ENCODE results near the gene PIK3IP1.
"Not testable (repeated sequence)": the region's sequence is repeated elsewhere in the genome, so short reads cannot be mapped to it uniquely, and the experiment has no call there.

Gene PIK3IP1

DNA sequence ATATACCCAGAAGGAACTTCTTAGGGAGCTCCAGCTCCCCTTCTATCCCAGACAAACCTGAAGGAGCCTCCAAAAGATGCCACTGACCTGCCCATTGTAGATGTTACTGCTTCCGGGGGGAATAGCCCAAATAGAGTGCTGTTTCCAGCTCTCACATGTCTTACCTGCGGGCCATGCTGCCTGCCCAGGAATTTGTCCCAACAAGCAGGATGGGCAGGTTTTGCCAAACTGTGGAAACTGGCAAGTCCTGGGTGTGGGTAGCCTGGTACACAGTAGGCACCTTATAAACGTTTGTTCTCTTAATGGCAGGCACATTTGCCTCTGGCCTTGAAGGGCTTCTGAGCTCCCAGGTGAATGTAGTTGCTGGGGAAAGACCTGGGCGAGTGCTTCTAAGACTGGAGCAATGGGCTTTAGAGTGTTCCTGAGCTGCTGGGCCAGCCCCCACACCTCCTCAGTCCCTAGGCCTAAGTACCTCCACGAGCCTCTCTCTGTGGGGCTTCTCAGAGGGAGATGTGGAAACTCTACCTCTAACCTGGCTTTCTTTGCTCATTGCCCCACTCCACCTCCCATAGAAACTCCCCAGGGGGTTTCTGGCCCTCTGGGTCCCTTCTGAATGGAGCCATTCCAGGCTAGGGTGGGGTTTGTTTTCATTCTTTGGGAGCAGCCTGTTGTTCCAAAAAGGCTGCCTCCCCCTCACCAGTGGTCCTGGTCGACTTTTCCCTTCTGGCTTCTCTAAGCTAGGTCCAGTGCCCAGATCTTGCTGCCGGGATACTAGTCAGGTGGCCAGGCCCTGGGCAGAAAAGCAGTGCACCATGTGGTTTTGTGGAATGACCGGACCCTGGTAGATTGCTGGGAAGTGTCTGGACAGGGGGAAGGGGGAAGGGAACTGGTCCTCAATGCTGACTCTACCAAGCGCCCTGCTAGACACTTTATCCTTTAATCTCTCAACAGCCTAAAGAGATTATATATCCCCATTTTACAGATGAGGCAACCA is 43.0 kb downstream of the PIK3IP1 start:
- DNase-seq (ENCODE audit: low read depth), result no peak

DNA sequence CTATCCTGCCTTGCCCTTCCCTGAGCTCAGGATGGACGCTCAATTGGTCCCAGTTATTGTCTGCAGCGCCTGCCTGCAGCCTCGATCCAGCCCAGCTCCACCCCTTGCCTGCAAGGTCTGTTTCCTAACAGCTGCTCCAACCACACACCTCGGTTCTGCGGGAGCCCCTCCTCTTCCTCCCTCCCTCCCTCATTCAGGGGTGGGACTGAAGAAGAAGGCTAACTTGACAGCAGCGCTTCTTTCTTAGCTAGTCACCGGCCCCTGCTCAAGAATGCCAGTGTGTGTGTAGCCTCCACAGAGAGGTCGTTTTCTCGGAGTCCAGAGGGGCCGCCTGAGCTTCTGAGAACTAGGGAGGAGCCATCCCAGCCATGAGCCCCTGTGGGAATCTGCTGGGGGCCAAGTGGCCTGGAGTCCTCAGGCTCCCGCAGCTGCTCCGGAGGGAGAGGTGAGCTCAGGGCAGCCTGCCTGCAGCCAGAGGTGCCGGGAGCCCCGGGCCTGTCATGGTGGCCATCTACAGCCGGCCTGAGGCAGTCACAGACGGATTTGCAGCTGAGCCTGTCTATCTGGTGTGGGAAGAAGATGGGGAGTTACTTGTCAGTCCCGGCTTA is 44.0 kb downstream of the PIK3IP1 start:
- peak; percentile 90 for DNase-seq (ENCODE audit: low read depth)

DNA sequence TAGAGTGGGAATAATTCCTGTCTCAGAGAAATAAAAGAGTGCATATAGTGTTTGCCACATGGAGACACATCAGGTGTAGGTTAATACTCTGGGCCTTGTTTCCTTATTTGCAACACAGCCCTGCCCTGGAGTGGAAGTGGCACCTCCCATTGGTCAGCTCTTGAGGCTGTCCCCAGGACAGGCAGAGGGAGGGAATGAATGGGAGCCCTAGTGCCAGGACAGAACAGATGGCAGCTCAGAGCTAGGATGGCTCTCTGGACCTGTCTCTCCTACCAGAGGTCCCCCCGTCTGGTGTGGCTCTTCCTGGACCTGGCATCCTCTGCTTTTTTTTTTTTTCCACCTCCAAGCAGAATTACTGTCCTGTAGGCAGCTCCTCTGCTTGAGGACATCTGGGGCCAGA is 44.6 kb downstream of the PIK3IP1 start:
- no peak for DNase-seq (ENCODE audit: low read depth)

DNA sequence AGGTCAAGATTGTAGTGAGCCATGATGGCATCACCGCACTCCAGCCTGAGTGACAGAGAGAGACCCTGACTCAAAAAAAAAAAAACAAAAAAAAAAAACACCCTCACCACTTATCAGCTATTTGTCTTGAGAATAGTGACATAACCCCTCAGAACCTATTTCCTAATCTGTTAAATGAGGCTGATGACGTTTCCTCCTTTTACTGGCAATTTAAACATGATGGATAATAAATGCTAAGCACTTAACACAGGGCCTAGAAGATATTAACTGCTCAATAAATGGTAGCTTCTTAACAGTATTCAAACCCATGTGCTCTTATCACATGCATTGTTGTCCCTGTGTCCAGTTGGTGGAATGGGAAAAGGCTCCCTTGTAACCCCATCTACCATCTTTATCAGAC is 45.6 kb downstream of the PIK3IP1 start:
- no peak for DNase-seq (ENCODE audit: low read depth)

DNA sequence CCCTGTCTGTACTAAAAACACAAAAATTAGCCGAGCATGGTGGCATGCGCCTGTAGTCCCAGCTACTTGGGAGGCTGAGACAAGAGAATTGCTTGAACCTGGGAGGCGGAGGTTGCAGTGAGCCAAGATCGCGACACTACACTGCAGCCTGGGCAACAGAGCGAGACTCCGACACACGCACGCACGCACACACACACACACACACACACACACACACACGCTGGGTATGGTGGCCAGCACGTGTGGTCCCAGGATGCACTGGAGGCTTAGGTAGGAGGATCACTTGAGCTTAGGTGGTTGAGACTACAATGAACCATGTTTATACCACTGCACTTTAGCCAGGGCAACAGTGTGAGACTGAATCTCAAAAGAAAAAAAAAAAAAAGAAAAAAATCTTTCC is 46.3 kb downstream of the PIK3IP1 start:
- DNase-seq (ENCODE audit: low read depth), result not testable (repeated sequence)

DNA sequence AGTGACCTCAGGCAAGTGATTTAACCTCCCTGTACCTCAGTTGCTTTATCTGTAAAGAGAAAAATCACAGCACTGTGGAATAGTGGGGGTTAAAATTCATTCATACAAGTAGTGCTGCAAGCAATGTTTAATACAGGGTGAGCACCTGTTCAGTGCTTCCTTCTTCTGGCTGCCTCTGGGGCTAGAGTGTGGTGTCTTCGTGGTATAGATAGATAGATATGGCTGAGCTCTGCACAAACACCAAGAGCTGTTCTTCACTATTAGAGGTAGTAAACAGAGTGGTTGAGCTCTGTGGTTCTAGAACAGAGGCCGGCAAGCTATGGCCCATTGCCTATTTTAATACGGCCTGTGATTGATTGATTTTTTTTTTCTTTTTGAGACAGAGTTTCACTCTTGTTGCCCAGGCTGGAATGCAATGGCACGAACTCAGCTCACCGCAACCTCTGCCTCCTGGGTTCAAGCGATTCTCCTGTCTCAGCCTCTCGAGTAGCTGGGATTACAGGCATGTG is 47.3 kb downstream of the PIK3IP1 start:
- DNase-seq (ENCODE audit: low read depth), result no peak

DNA sequence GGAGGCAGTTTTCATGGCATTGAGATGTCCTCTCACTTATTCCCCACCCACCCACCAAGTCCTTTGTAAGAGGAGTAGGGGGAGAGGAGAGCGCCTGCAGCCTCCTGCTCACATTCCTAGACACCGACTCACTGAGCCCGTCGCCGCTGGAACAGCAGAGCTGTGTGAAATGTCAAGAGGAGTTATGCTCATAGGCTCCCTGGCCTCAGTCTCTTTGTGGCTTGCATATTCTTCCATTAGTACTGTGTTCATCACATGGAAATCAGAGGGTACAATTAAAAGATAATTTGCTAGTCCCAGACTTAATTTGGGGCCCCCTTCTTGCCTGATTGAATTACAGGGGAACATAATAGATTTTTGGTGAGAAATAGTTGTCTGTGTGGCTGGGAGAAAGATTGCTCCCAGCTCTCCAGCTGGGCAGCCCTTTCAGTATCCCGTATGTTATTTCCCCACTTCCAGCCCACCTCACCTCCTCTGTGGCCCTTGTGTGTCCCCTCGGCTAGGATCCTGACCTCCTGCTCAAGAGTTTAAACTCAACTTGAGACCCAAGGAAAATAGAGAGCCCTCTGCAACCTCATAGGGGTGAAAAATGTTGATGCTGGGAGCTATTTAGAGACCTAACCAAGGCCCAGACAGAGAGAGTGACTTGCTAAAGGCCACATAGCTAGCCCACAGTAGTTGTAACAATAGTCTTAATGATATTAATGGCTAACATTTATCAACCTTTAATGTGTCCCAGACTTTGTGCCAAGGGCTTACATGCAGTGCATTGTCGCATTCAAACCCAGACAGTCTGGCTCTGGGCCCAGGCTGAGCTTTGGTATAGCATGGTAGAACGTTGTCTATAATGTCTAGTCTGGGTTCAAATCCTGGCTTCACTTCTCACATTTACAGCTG is 48.0 kb downstream of the PIK3IP1 start:
- peak; percentile 93 for DNase-seq (ENCODE audit: low read depth)

DNA sequence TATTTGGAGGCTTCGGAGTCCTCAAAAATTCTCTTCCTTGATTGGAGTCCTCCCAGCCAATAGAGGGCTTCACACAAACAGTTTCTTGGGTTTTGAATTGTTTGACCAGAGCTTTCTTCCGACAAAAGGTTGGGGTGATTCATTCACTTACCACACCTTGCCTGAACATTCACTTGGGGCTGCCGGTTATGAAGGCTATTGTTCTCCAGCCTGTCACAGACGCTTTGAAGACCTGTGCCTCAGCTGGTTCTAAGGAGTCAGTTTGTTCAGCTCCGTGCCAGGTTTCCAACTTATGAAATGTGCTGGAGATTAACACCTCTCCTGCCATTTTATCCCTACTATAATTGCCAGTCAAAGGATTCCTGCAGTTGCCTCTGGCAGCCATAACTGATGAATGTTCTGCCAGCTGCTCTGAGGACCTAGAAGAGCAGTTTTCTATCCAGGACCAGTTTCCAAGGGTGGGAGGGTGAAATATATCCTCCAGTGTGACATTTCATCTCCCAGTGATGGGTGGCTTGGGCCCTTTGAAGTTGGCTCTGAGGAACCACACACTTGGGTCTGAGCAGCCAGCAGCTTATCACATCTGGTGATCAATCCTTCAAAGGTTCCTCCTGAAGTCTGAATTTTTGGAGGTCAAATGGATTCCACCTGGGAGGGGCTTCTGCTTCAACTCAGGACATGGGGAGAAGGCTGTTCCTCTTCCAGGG is 48.8 kb downstream of the PIK3IP1 start:
- DNase-seq (ENCODE audit: low read depth), result no peak

DNA sequence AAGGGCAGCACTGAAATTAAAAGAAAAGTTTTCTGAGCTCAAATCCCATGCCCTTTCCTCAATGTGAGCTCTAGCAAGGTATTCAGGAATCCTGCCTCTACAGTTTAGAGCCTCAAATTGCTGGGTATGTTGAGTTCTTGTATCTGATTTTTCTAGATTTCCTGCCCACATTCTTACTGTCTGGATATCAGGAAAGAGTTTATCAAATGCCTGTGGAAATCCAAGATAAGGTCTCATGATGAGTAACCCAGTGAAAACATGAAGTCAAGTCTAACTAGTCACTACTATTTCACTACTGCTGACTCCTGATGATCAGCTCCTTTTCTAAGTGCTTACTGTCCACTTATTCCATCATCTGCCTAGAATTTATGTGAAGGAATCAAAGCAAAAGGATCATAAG is 50.4 kb downstream of the PIK3IP1 start:
- DNase-seq (ENCODE audit: low read depth), result peak; percentile 74

DNA sequence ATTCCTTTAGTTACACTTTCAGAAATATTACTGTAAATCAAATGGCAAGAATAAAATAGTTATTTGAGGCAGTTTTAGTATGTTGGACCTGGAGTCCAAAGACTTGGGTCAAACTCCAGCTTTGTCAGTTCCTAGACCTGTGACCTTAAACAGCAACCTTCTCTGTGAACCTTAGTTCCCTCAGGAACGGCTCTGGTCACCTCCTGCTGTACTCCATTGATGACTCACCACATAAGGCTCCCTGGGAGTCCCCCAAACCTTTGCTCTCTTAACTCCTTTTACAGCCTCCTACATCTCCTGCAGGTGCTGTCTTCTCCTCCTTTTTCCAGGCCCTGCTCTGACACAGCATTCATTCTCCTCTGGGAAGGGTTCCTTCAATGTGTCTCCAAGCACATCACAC is 51.1 kb downstream of the PIK3IP1 start:
- DNase-seq (ENCODE audit: low read depth), result no peak

DNA sequence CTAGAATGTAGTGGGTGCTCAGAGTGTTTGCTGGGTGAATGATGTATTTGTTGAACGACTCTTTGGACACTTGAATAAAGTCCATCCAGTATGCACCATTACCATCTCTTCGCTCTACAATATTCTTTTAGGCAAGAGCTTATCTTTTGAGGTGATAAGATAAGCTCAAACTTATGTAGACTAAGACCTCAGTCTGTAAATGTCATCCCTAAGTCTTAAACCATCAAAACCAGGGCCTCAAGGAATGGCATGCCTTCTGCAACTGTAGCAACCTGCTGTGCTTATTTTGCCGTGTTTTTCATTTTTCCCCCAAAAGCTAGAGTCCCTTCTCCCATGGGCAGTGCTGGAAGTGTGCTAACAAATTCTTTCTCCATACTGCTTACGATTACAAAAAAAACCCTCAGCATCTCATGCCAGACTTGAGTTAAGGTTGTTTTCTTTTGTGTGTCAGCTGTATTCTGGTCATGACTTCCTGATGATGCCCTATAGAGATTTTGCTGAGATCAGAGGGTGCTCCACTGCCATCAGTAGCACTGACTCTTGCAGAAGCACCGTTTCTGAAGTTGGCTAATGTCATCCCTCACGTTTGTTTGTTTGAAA is 52.4 kb downstream of the PIK3IP1 start:
- no peak for DNase-seq (ENCODE audit: low read depth)

DNA sequence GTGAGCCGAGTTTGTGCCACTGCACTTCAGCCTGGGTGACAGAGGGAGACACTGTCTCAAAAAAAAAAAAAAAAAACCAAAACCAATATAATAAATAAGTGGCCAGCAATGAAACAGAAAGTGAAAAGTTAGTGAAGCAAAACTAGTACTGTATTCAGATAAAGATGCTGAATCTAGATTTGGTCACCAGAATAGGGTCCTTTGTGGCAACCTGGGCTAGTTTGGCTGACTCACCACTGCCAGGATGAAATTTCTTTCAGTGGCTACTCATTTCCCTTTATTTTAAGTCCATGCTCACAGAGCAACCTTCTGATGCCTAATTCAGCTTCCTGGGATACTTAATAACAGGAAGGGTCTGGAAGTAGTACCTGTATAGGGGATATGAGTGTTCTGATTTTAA is 54.2 kb downstream of the PIK3IP1 start:
- no peak for DNase-seq (ENCODE audit: low read depth)

DNA sequence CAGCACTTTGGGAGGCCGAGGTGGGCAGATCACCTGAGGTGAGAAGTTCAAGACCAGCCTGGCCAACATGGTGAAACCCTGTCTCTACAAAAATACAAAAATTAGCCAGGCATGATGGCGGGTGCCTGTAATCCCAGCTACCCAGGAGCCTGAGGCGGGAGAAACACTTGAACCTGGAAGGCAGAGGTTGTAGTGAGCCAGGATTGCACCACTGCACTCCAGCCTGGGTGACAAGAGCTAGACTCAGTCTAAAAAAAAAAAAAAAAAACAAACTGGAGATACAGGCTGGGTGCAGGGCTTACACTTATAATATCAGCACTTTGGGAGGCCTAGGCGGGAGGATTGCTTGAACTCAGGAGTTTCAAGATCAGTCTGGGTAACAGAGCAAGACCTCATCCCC is 56.2 kb downstream of the PIK3IP1 start:
- not testable (repeated sequence) for DNase-seq (ENCODE audit: low read depth)

DNA sequence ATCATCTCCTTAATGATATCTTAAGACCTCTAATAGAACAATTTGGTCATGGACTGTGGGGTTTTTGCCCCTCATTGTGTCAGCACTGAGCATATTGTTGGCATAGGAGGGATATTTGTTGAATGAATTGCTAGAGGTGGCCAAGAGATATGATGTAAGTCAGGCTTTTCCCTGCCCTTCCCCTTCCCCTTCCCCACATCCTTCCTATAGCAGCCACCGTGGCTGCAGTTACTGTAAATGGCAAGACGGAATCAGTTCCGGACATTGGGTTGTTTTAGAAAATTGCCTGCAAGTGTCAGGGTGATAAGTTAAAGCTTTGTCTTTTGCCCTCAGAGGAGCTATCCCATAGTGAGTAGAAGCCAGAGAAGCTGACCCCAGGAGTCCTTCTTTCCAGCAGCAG is 57.2 kb downstream of the PIK3IP1 start:
- no peak for DNase-seq (ENCODE audit: low read depth)

DNA sequence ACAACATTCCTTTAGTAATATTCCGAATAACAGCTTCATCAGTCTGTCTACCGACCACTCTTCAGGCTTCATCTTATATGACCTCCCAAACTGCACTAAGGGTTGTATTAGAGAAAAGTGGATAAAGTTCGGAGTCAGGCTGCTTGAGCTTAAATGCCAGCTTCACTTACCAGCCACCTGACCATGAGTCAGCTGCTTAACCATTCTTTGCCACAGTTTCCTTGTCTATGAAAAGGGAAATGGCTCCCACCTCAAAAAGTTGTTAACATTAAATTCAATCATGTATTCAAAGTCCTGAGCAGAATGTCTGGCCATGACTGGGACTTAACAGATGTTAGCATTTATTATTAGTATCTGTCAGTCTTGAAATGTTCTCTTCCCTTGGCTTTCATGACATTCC is 59.3 kb downstream of the PIK3IP1 start:
- no peak for DNase-seq (ENCODE audit: low read depth)
